Measurements from ENCODE around the gene ST8SIA4.

ST8SIA4 gene

GRCh38 chr5:100780376-100780870 is 122.7 kb downstream of the ST8SIA4 start:
- no peak for TF ChIP-seq CTCF (IDR thresholded peaks at IDR 0.05)
- no peak for TF ChIP-seq ZFX (IDR thresholded peaks at IDR 0.05; ENCODE audit: borderline replicate concordance)
- H3K27ac ChIP-seq, result no peak overlapping the region

GRCh38 chr5:100779669-100780375 is 123.3 kb downstream of the ST8SIA4 start:
- no peak overlapping the region for H3K27ac ChIP-seq
- TF ChIP-seq ZFX (IDR thresholded peaks at IDR 0.05; ENCODE audit: borderline replicate concordance), result no peak
- no peak for TF ChIP-seq CTCF (IDR thresholded peaks at IDR 0.05)

GRCh38 chr5:100777680-100778300 is 125.3 kb downstream of the ST8SIA4 start:
- TF ChIP-seq ZFX (IDR thresholded peaks at IDR 0.05; ENCODE audit: borderline replicate concordance) (no peak), CTCF (IDR thresholded peaks at IDR 0.05) (no peak)
- H3K27ac ChIP-seq, result no peak overlapping the region

DNA sequence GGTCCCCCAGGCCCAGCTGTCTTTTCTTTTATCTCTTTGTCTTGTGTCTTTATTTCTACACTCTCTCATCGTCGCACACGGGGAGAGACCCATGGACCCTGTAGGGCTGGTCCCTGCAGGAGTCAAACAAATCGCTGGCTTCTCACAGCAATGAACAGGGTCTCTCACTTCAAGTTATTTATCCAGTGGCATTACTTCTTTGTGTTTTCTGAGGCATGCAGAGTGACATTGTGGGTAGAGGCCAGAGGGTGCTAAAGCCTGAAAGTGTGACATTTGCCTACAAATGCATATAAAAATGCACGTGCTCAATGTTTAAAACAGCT is 127.6 kb downstream of the ST8SIA4 start:
- H3K27ac ChIP-seq, result no peak overlapping the region
- TF ChIP-seq ZFX (IDR thresholded peaks at IDR 0.05; ENCODE audit: borderline replicate concordance) (no peak), CTCF (IDR thresholded peaks at IDR 0.05) (no peak)

GRCh38 chr5:100772548-100772947 is 130.5 kb downstream of the ST8SIA4 start:
- H3K27ac ChIP-seq, result no peak overlapping the region
- TF ChIP-seq CTCF (IDR thresholded peaks at IDR 0.05), result no peak
- TF ChIP-seq ZFX (IDR thresholded peaks at IDR 0.05; ENCODE audit: borderline replicate concordance), result no peak

DNA sequence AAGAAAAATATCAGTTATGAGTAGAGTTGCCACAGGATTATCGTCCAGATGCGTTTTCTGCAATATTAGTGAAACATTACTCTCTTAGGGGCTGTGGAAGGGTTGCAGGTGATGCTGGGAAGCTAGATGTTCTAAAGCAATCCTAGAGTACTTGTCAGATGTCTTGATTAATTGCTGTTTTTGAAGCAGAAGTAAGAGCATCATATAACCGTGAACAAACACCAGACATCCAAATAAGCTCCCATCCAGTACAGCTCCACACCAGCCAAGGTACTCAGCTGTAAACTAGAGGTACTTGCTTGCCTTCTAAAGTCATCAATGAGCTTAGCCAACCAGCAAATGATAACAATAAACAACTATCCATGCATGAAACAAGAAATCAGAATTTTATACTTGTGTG is 131.1 kb downstream of the ST8SIA4 start:
- H3K27ac ChIP-seq, result no peak overlapping the region

More for the DNA sequence above, 131.1 kb downstream of the ST8SIA4 start:
- no peak for TF ChIP-seq CTCF (IDR thresholded peaks at IDR 0.05)
- no peak for TF ChIP-seq ZFX (IDR thresholded peaks at IDR 0.05; ENCODE audit: borderline replicate concordance)
